H1 (cell line): ENCODE measurements around the gene CELF4. TPM values are rescaled to one million over a fixed set of nuclear protein-coding genes. Genes with fewer than 3 reads are reported as not detected.

Experiments
- CTCF ChIA-PET: fragments of 300-600 bp; sonication (Branson Sonifier 250); formaldehyde crosslinking; loops from one replicate; lab custom pipeline; 2021; ENCODE audit not compliant: partially characterized antibody; lab: Charles Lee
- POLR2A ChIA-PET: fragments of 300-600 bp; sonication (Branson Sonifier 250); formaldehyde crosslinking; loops from one replicate; lab custom pipeline; 2021; ENCODE audit warnings: inconsistent platforms; ENCODE audit not compliant: partially characterized antibody; lab: Charles Lee
- DNase-seq, 2 experiments: peaks; one replicate each; pipeline versions ENCODE4 v3.0.0 to v3.0.0-alpha.2; 2010 to 2022; ENCODE audit warnings: low spot score in 2 of 2, low read depth in 1 of 2, mixed read lengths in 1 of 2
- FAIRE-seq: peaks from 2 replicates; lab custom pipeline; 2011; peaks lifted over from hg19 to GRCh38; lab: Jason Lieb, UNC
- H2AFZ ChIP-seq: 2 replicates; pipeline ENCODE4 v1.8.1; 2012; ENCODE audit warnings: low read length, inconsistent platforms
- H2AK5ac ChIP-seq: 2 replicates; pipeline ENCODE4 v1.6.1; 2013; ENCODE audit warnings: low read depth, low read length
- H2BK120ac ChIP-seq: replicated peaks from 2 replicates; pipeline ENCODE3; 2013; ENCODE audit warnings: low read depth, low read length, inconsistent platforms
- H2BK12ac ChIP-seq: 2 replicates; pipeline ENCODE4 v1.6.1; 2013; ENCODE audit warnings: low read depth, low read length
- H2BK15ac ChIP-seq: 2 replicates; pipeline ENCODE4 v1.6.1; 2013; ENCODE audit warnings: low read length
- H2BK20ac ChIP-seq: 2 replicates; pipeline ENCODE4 v1.6.1; 2013; ENCODE audit warnings: low read length
- H2BK5ac ChIP-seq: 2 replicates; pipeline ENCODE4 v1.6.1; 2013; ENCODE audit warnings: low read depth, low read length
- H3K14ac ChIP-seq: 2 replicates; pipeline ENCODE4 v1.6.1; 2013; ENCODE audit warnings: inconsistent platforms; ENCODE audit not compliant: insufficient read length
- H3K18ac ChIP-seq: 2 replicates; pipeline ENCODE4 v1.6.1; 2013; ENCODE audit warnings: low read length; ENCODE audit errors: extremely low read depth
- H3K23ac ChIP-seq: 2 replicates; pipeline ENCODE4 v1.6.1; 2013; ENCODE audit warnings: inconsistent platforms; ENCODE audit not compliant: insufficient read length
- H3K23me2 ChIP-seq: 2 replicates; pipeline ENCODE4 v1.6.1; 2013; ENCODE audit warnings: low read depth, low read length
- H3K27ac ChIP-seq: 2 replicates; pipeline ENCODE4 v1.6.1; 2011; ENCODE audit warnings: low read depth, low read length, inconsistent platforms
- H3K27me3 ChIP-seq, 4 experiments: replicated peaks in 1 of 4; 1 replicate in 1 of 4; 2 replicates in 3 of 4; pipeline versions ENCODE4 v1.6.1 to v1.8.1; 2011 to 2013; ENCODE audit warnings: low read length in 3 of 4, mild to moderate bottlenecking in 3 of 4, inconsistent platforms in 2 of 4, mixed read lengths in 2 of 4, moderate library complexity in 1 of 4; ENCODE audit not compliant: control insufficient read depth in 3 of 4, insufficient read depth in 3 of 4; ENCODE audit errors: extremely low read depth in 1 of 4
- H3K36me3 ChIP-seq, 4 experiments: 2 replicates each; pipeline versions ENCODE4 v1.6.1 to v1.8.1; 2011 to 2013; ENCODE audit warnings: mild to moderate bottlenecking in 4 of 4, low read length in 3 of 4, moderate library complexity in 2 of 4, control low read depth in 1 of 4, inconsistent platforms in 1 of 4; ENCODE audit not compliant: insufficient read depth in 4 of 4, control insufficient read depth in 2 of 4
- H3K4ac ChIP-seq: replicated peaks from 2 replicates; pipeline ENCODE3; 2013; ENCODE audit warnings: low read length, low read depth, mixed read lengths, inconsistent platforms; ENCODE audit not compliant: insufficient read length
- H3K4me1 ChIP-seq, 4 experiments: replicated peaks in 1 of 4; 1 replicate in 1 of 4; 2 replicates in 3 of 4; pipeline versions ENCODE4 v1.6.1 to v1.8.1; 2011 to 2013; ENCODE audit warnings: low read length in 3 of 4, inconsistent platforms in 2 of 4, mixed read lengths in 1 of 4; ENCODE audit not compliant: insufficient read depth in 4 of 4, control insufficient read depth in 3 of 4
- H3K4me2 ChIP-seq, 2 experiments: 2 replicates each; pipeline versions ENCODE4 v1.6.1 to v1.8.1; 2011 to 2013; ENCODE audit warnings: low read depth in 2 of 2, low read length in 2 of 2, control low read depth in 1 of 2, inconsistent platforms in 1 of 2, mild to moderate bottlenecking in 1 of 2; ENCODE audit not compliant: insufficient read depth in 1 of 2
- H3K4me3 ChIP-seq, 4 experiments: fragments of 200-600, 300-600 bp in 1 of 4; sonication (generic), shearing (Covaris generic), sonication (Bioruptor Twin) in 1 of 4; 2 replicates each; pipeline versions ENCODE4 v1.5.1 to v1.8.1; 2011 to 2016; ENCODE audit warnings: low read length in 4 of 4, low read depth in 3 of 4, control low read depth in 2 of 4, inconsistent platforms in 2 of 4, mild to moderate bottlenecking in 2 of 4, mixed read lengths in 1 of 4, moderate library complexity in 1 of 4; ENCODE audit not compliant: insufficient read depth in 2 of 4; ENCODE audit errors: extremely low read depth in 1 of 4
- H3K56ac ChIP-seq: replicated peaks from 2 replicates; pipeline ENCODE3; 2013; ENCODE audit warnings: low read depth, mild to moderate bottlenecking, mixed read lengths, low read length, inconsistent platforms; ENCODE audit not compliant: insufficient read length
- H3K79me1 ChIP-seq: 2 replicates; pipeline ENCODE4 v1.6.1; 2013; ENCODE audit warnings: low read depth, low read length, control low read depth
- H3K79me2 ChIP-seq, 2 experiments: 2 replicates each; pipeline versions ENCODE4 v1.6.1 to v1.8.1; 2012 to 2013; ENCODE audit warnings: low read length in 2 of 2, mild to moderate bottlenecking in 2 of 2, inconsistent platforms in 1 of 2; ENCODE audit not compliant: insufficient read depth in 2 of 2, control insufficient read depth in 1 of 2
- H3K9ac ChIP-seq, 4 experiments: replicated peaks in 1 of 4; 1 replicate in 1 of 4; 2 replicates in 3 of 4; pipeline versions ENCODE4 v1.6.1 to v1.8.1; 2011 to 2013; ENCODE audit warnings: low read depth in 3 of 4, low read length in 3 of 4, control low read depth in 2 of 4, mild to moderate bottlenecking in 2 of 4, moderate library complexity in 2 of 4, inconsistent platforms in 1 of 4; ENCODE audit errors: extremely low read depth in 1 of 4
- H3K9me3 ChIP-seq, 2 experiments: 2 replicates each; pipeline versions ENCODE4 v1.6.1 to v1.8.1; 2012 to 2013; ENCODE audit warnings: mild to moderate bottlenecking in 2 of 2, moderate library complexity in 2 of 2, control low read depth in 1 of 2, inconsistent platforms in 1 of 2, low read depth in 1 of 2, low read length in 1 of 2, mixed read lengths in 1 of 2; ENCODE audit not compliant: insufficient read depth in 2 of 2
- H4K20me1 ChIP-seq, 2 experiments: replicated peaks in 1 of 2; 2 replicates each; pipeline versions ENCODE3 to v1.8.1; 2011 to 2013; ENCODE audit warnings: inconsistent platforms in 2 of 2, low read length in 2 of 2, mild to moderate bottlenecking in 1 of 2; ENCODE audit not compliant: insufficient read depth in 2 of 2, control insufficient read depth in 1 of 2
- H4K5ac ChIP-seq: 2 replicates; pipeline ENCODE4 v1.6.1; 2013; ENCODE audit warnings: low read length, low read depth, mixed read lengths, inconsistent platforms; ENCODE audit not compliant: insufficient read length
- H4K8ac ChIP-seq: 2 replicates; pipeline ENCODE4 v1.8.0; 2013; ENCODE audit warnings: mild to moderate bottlenecking, moderate library complexity, low read length, inconsistent platforms; ENCODE audit not compliant: insufficient read depth; ENCODE audit errors: extremely low read depth
- H4K91ac ChIP-seq: replicated peaks from 2 replicates; pipeline ENCODE3; 2013; ENCODE audit warnings: low read length, mixed read lengths, inconsistent platforms; ENCODE audit not compliant: insufficient read length
- ATF2 ChIP-seq: IDR thresholded peaks from 2 replicates; pipeline ENCODE4 v1.6.1; 2012; ENCODE audit warnings: low read length, inconsistent platforms
- CBX5 ChIP-seq: fragments of 300-800, 300-1000 bp; sonication (generic); IDR thresholded peaks from 2 replicates; pipeline ENCODE4 v1.7.1; 2016; ENCODE audit warnings: antibody characterized with exemption, low read length, low read depth
- KDM4A ChIP-seq: IDR thresholded peaks from one replicate; pipeline ENCODE4 v1.7.1; 2012; ENCODE audit warnings: low read depth, mild to moderate bottlenecking, moderate library complexity, low read length, inconsistent platforms; ENCODE audit not compliant: severe bottlenecking
- NRF1 ChIP-seq: IDR thresholded peaks from 2 replicates; pipeline ENCODE4 v1.6.1; 2011; ENCODE audit warnings: mild to moderate bottlenecking, low read depth, low read length, improper control_type of control experiment
- PHF8 ChIP-seq: fragments of 200-600 bp; sonication (generic); conservative IDR thresholded peaks from 2 replicates; pipeline ENCODE4 v1.7.1; 2012; ENCODE audit warnings: low read depth, mild to moderate bottlenecking, inconsistent platforms, low read length, moderate library complexity
- POLR2AphosphoS5 ChIP-seq: IDR thresholded peaks from 2 replicates; pipeline ENCODE4 v1.6.1; 2011; ENCODE audit warnings: low read depth, low read length
- RAD21 ChIP-seq, 2 experiments: IDR thresholded peaks in 1 of 2; conservative IDR thresholded peaks in 1 of 2; 2 replicates each; pipeline ENCODE4 v1.6.1; 2011; ENCODE audit warnings: low read depth in 2 of 2, low read length in 2 of 2, improper control_type of control experiment in 1 of 2, inconsistent platforms in 1 of 2, mild to moderate bottlenecking in 1 of 2, moderate library complexity in 1 of 2
- SIN3A ChIP-seq, 2 experiments: IDR thresholded peaks in 1 of 2; conservative IDR thresholded peaks in 1 of 2; 2 replicates each; pipeline ENCODE4 v1.6.1; 2011 to 2012; ENCODE audit warnings: low read length in 2 of 2, improper control_type of control experiment in 1 of 2, low read depth in 1 of 2, mild to moderate bottlenecking in 1 of 2
- SIX5 ChIP-seq: IDR thresholded peaks from 2 replicates; pipeline ENCODE4 v1.6.1; 2011; ENCODE audit warnings: mild to moderate bottlenecking, low read depth, low read length
- SP1 ChIP-seq: IDR thresholded peaks from 2 replicates; pipeline ENCODE4 v1.6.1; 2011; ENCODE audit warnings: low read depth, low read length
- SP2 ChIP-seq: IDR thresholded peaks from 2 replicates; pipeline ENCODE4 v1.6.1; 2012; ENCODE audit warnings: mild to moderate bottlenecking, low read length, inconsistent platforms
- SRF ChIP-seq: IDR thresholded peaks from 2 replicates; pipeline ENCODE4 v1.6.1; 2011; ENCODE audit warnings: mild to moderate bottlenecking, low read depth, low read length, moderate library complexity
- YY1 ChIP-seq: IDR thresholded peaks from 2 replicates; pipeline ENCODE4 v1.6.1; 2011; ENCODE audit warnings: low read depth, mild to moderate bottlenecking, low read length
- WGBS, 2 experiments: shearing (Covaris generic) in 1 of 2; methylation state at CpG; one replicate each; pipeline versions ENCODE4 v1.1.6 to v1.1.7; 2013 to 2015; ENCODE audit warnings: low lambda C conversion rate in 2 of 2, mixed read lengths in 2 of 2, inconsistent platforms in 1 of 2, low coverage in 1 of 2, missing lambda C conversion rate in 1 of 2; ENCODE audit not compliant: insufficient replicate concordance in 2 of 2, insufficient coverage in 1 of 2, insufficient read length in 1 of 2; ENCODE audit errors: extremely low coverage in 1 of 2, missing lambda C conversion rate in 1 of 2; 5-methylcytosine and 5-hydroxymethylcytosine counted together
- polyA plus RNA-seq, 7 experiments: library from polyadenylated mRNA; depleted of rRNA in 3 of 7; stranded (reverse) in 5 of 7; unstranded in 2 of 7; fragments of >200 nt in 5 of 7; fragments of 200-250 nt in 2 of 7; gene quantifications; 1 replicate in 5 of 7; 2 replicates in 1 of 7; 4 replicates in 1 of 7; pipeline versions ENCODE4 v1.2.1 to v1.2.3, GENCODE V29; 2011 to 2013; ENCODE audit warnings: missing spikeins in 2 of 7, mixed read lengths in 2 of 7
- total RNA-seq: library from RNA; stranded (reverse); fragmentation: NEBNext Ultra II Directional; extraction: Animal tissue kit (Norgen Biotek cat#: 25700); gene quantifications from 2 replicates; pipeline ENCODE4 v1.2.1, GENCODE V29; 2021

The CELF4 gene
- total and polyA plus RNA-seq, 2 of the 8 experiments (the other 6 are each of a cell fraction or from before 2014, with no cell fraction given): 1.6 to 3.4 TPM

GRCh38 chr18:37355772-37356171, 209.8 kb downstream of the CELF4 start:
- POLR2A ChIA-PET: no interaction called here
- DNase-seq (no peak), FAIRE-seq (no peak)
- peaks cover 0 to 22% (median 16%) of the 10 kb centered on the region in 4 experiments; a peak in 6 of 7 replicates for H3K27me3 ChIP-seq
- no peak overlapping the region for H3K56ac ChIP-seq
- no peak overlapping the region for H2AK5ac ChIP-seq
- H3K18ac ChIP-seq: no peak overlapping the region
- H3K27ac ChIP-seq: no peak overlapping the region
- H4K8ac ChIP-seq: no peak overlapping the region
- H3K9me3 ChIP-seq: no peaks in the 10 kb centered on the region
- no peak overlapping the region for H2BK15ac ChIP-seq
- H4K20me1 ChIP-seq: peaks cover 2 to 6% of the 10 kb centered on the region in 2 experiments
- H3K4ac ChIP-seq: no peak overlapping the region
- H4K5ac ChIP-seq: no peak overlapping the region
- no peak overlapping the region for H3K14ac ChIP-seq
- H3K9ac ChIP-seq: no peak overlapping the region
- no peak overlapping the region for H3K4me3 ChIP-seq
- no peak overlapping the region for H3K4me2 ChIP-seq
- H3K79me1 ChIP-seq: no peaks in the 10 kb centered on the region
- no peak overlapping the region for H2BK5ac ChIP-seq
- no peak overlapping the region for H2AFZ ChIP-seq
- H3K36me3 ChIP-seq: no peaks in the 10 kb centered on the region
- H3K23ac ChIP-seq: no peak overlapping the region
- H4K91ac ChIP-seq: no peak overlapping the region
- no peak overlapping the region for H2BK20ac ChIP-seq
- no peaks in the 10 kb centered on the region for H3K79me2 ChIP-seq
- H3K4me1 ChIP-seq: peaks cover 2 to 3% (median 2%) of the 10 kb centered on the region in 4 experiments; a peak in 4 of 7 replicates
- 88% methylated on average over 3 of the region's 3 CpGs; no CpG with 5 or more reads in 1 of the 2 experiments for WGBS, 2 experiments
- no peaks in the 10 kb centered on the region; the same call in 1 of the 2 replicates for H3K23me2 ChIP-seq
- no peak overlapping the region for H2BK120ac ChIP-seq
- CTCF ChIA-PET: interaction anchor here (1.1 to 1.3 kb wide), 2 partner anchors 34 to 91 kb away, joined by 3 read pairs; no protein-coding TSS in a partner anchor
- no peak overlapping the region for H2BK12ac ChIP-seq
- TF ChIP-seq POLR2AphosphoS5 (no peak), NRF1 (no peak), CBX5 (no peak), SP1 (no peak), PHF8 (no peak), SRF (no peak), SP2 (no peak), SIX5 (no peak), SIN3A (conservative IDR thresholded peaks at IDR 0.05 in 1 of 2, IDR thresholded peaks at IDR 0.05 in 1 of 2; ENCODE audit: low read depth in 1 of 2, low read length in 2 of 2) (no peak), KDM4A (no peak), RAD21 (IDR thresholded peaks at IDR 0.05 in 1 of 2, conservative IDR thresholded peaks at IDR 0.05 in 1 of 2; ENCODE audit: low read depth in 2 of 2, low read length in 2 of 2) (no peak), YY1 (no peak), ATF2 (no peak)
